Thyroid gland (tissue), 4 donors: ENCODE results near the gene GFOD1. TPM values are rescaled to one million over a fixed set of nuclear protein-coding genes. Genes with fewer than 3 reads are reported as not detected.

ENCODE experiments used
- DNase-seq, 2 donors: peaks; one replicate each; pipeline ENCODE4 v3.0.0-alpha.2; 2019
- H3K27ac ChIP-seq, 3 donors: fragments of 200-600 bp; sonication (generic); 1 replicate in 2 of 3; 2 replicates in 1 of 3; pipeline ENCODE4 v1.5.1; 2016 to 2019; ENCODE audit warnings: mild to moderate bottlenecking in 1 of 3, moderate library complexity in 1 of 3
- H3K27me3 ChIP-seq: fragments of 200-600 bp; sonication (generic); one replicate; pipeline ENCODE4 v1.5.1; 2019
- H3K36me3 ChIP-seq, 2 donors: fragments of 200-600 bp; sonication (generic); one replicate each; pipeline ENCODE4 v1.5.1; 2016 to 2019
- H3K4me1 ChIP-seq, 2 donors: fragments of 200-600 bp; sonication (generic); one replicate each; pipeline ENCODE4 v1.5.1; 2017 to 2019
- H3K4me3 ChIP-seq, 3 donors: fragments of 200-600 bp; sonication (generic); replicated peaks in 1 of 3; 1 replicate in 2 of 3; 2 replicates in 1 of 3; pipeline ENCODE4 v1.5.1; 2016; ENCODE audit warnings: mild to moderate bottlenecking in 1 of 3
- H3K9me3 ChIP-seq: fragments of 200-600 bp; sonication (generic); one replicate; pipeline ENCODE4 v1.5.1; 2017
- POLR2A ChIP-seq, 2 donors: fragments of 450-650 bp; IDR thresholded peaks; one replicate each; pipeline ENCODE4 v1.6.1; 2017; ENCODE audit warnings: antibody characterized with exemption in 2 of 2, mild to moderate bottlenecking in 2 of 2, moderate library complexity in 1 of 2
- WGBS, 2 donors: methylation state at CpG; one replicate each; pipeline ENCODE4 v1.1.5; 2017; 5-methylcytosine and 5-hydroxymethylcytosine counted together
- intact Hi-C: fragments of 100-400 bp; cut with DNase I; formaldehyde crosslinking; loops from one replicate; pipeline ENCODE4 v1.15.1; 2023
- total RNA-seq, 4 donors: library from RNA; depleted of rRNA; stranded (reverse); fragments of >200 nt; gene quantifications; one replicate each; pipeline ENCODE4 v1.2.3, GENCODE V29; 2016
- TF ChIP-seq, protein P1 (sequence below), 6 experiments: fragments of 200-600 bp in 3 of 6; fragments of 450-650 bp in 3 of 6; sonication (generic) in 3 of 6; IDR thresholded peaks; one replicate each; pipeline ENCODE4 v1.5.1; 2016 to 2019; ENCODE audit warnings: antibody characterized with exemption in 6 of 6, mild to moderate bottlenecking in 2 of 6, inconsistent platforms in 1 of 6, moderate library complexity in 1 of 6

GFOD1 gene, protein sequence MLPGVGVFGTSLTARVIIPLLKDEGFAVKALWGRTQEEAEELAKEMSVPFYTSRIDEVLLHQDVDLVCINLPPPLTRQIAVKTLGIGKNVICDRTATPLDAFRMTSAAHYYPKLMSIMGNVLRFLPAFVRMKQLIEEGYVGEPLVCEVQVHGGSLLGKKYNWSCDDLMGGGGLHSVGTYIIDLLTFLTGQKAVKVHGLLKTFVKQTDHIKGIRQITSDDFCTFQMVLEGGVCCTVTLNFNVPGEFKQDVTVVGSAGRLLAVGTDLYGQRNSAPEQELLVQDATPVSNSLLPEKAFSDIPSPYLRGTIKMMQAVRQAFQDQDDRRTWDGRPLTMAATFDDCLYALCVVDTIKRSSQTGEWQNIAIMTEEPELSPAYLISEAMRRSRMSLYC
- 10 to 100 TPM in 1 of 4 donors, 1 to 10 TPM in 3; 4.2 to 18.4 (median 8.5) TPM for total RNA-seq

DNA sequence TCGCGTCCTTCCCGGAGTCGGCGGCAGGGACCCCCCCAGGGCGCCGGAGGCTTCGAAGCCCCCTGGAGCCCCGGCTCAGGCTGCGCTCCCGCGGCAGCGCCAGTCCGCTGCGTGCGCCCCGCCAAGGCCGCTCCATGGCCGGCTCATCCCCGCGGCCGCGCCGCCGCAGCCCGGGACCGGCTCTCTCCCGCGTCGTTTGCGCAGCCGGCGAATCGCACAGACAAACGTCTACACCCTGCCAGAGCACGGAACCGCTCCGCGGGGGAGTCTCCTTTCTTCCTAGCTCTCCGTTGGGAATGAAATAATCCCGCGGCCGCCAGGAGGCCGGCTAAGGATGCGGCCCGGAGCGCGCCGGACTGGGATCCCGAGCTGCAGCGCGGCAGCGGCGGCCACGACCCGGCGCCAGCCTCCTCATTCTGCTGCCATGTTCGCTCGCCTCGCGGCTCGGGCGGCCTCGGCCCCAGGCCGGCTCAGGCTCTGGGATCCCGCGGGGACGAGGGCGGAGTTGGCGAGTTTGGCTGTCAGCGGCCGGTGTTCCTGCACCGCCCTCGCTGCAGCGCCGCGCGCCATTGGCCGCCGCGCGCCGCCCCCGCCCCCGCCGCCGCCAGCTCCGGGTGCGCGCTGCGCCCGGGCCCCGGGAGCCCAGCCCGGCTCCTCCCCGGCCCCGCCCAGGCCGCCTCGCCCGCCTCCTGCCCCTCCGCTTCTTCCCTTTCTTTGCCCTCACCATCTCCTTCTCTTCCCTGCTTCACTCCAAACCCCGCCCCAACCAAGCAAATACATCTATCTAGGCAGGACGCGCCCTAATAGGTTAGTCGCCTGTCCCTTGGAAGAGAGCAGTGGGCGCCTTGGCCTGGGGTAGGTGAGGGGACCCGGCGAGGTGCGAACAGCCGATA, at the start of gene GFOD1:
TSS of gene GFOD1 (minus strand) at position 479 of the 893 bp plus-strand sequence. CDS start 710 bp downstream, outside the sequence.
- H3K4me3 ChIP-seq: peak within 1 kb of the TSS; percentile 37 to 75 (median 69)
- TF ChIP-seq, protein P1, sequence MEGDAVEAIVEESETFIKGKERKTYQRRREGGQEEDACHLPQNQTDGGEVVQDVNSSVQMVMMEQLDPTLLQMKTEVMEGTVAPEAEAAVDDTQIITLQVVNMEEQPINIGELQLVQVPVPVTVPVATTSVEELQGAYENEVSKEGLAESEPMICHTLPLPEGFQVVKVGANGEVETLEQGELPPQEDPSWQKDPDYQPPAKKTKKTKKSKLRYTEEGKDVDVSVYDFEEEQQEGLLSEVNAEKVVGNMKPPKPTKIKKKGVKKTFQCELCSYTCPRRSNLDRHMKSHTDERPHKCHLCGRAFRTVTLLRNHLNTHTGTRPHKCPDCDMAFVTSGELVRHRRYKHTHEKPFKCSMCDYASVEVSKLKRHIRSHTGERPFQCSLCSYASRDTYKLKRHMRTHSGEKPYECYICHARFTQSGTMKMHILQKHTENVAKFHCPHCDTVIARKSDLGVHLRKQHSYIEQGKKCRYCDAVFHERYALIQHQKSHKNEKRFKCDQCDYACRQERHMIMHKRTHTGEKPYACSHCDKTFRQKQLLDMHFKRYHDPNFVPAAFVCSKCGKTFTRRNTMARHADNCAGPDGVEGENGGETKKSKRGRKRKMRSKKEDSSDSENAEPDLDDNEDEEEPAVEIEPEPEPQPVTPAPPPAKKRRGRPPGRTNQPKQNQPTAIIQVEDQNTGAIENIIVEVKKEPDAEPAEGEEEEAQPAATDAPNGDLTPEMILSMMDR (IDR thresholded peaks at IDR 0.05): peak in 3 of 6 experiments; percentile 15 to 21 (median 17)
- TF ChIP-seq POLR2A (IDR thresholded peaks at IDR 0.05): peak; percentile 22 to 87
- H3K27ac ChIP-seq: peak within 1 kb of the TSS; percentile 21 to 83 (median 83)
- intact Hi-C loops: no loop called here
- no peaks in the 10 kb centered on the region for H3K9me3 ChIP-seq
- no peaks in the 10 kb centered on the region for H3K27me3 ChIP-seq
- peaks cover 8 to 18% of the 10 kb centered on the region in 2 donors for H3K4me1 ChIP-seq
- 0 to 2% methylated on average over 17 to 35 of the region's 109 CpGs for WGBS, 2 donors
- H3K36me3 ChIP-seq: no peaks in the 10 kb centered on the region
- peak; percentile 85 to 87 for DNase-seq

DNA sequence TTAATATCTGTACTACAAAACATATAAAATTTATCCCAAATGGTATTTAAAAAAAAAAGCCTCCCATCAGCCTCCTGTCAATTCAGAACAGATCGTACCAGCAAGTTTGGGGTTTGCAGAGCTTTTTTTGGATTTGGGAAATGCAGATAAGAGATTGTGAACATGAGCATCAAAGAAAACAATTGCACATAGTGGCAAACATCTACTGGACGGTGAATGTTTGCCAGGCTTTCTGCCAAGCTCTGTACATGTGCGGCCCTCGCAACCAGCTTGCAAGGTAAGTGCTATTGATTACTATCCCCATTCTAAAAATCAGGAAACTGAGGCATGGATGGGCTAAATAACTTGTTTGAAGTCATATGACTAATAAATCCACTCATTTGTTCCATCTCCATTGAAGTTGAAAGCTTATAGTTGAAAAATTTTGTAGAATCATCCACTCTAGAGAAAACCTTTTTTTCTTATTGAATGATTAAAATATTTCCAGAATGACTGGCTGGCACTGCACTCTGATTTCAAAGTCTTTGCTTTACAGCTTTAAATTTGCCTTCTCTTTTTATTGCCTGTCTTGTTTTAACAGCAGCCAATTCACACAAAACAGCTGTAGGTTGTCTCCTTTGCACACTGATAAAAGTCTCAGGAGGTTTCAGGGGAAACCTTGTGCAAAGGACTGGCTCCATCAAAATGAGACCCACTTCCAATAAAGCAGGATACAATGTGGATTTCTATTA, 49.6 kb upstream of the GFOD1 start:
- intact Hi-C loops: no loop called here
- no peak overlapping the region for H3K4me3 ChIP-seq
- DNase-seq: no peak
- no peaks in the 10 kb centered on the region for H3K9me3 ChIP-seq
- no peak overlapping the region for H3K27ac ChIP-seq
- H3K36me3 ChIP-seq: no peaks in the 10 kb centered on the region
- 90 to 91% methylated on average over 4 of the region's 4 CpGs for WGBS, 2 donors
- TF ChIP-seq, protein P1 (IDR thresholded peaks at IDR 0.05): no peak
- TF ChIP-seq POLR2A (IDR thresholded peaks at IDR 0.05): no peak
- H3K4me1 ChIP-seq: no peaks in the 10 kb centered on the region
- H3K27me3 ChIP-seq: no peaks in the 10 kb centered on the region

DNA sequence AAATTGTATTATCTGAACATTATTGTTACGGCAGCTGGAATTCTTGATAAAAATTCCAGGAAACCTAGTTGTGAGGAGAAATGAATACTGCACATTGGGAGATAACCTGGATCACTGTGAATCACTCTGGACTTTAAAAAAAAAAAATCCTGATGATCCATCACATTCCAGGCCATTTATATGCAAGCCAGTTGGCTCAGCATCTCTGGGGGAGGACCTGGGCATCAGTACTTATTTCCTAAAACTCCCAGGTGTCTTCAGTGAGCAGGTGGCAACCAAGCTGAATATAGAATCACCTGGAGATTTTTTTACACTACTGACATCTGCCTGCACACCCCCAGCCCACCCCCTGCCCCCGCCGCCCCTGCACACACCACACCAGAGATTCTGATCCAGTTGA, 47.9 kb upstream of the GFOD1 start:
- intact Hi-C loops: no loop called here
- no peaks in the 10 kb centered on the region for H3K9me3 ChIP-seq
- 94 to 98% methylated on average over 3 of the region's 3 CpGs for WGBS, 2 donors
- no peaks in the 10 kb centered on the region for H3K36me3 ChIP-seq
- no peaks in the 10 kb centered on the region for H3K4me1 ChIP-seq
- no peak for TF ChIP-seq POLR2A (IDR thresholded peaks at IDR 0.05)
- TF ChIP-seq, protein P1 (IDR thresholded peaks at IDR 0.05): no peak
- DNase-seq: no peak
- no peak overlapping the region for H3K27ac ChIP-seq
- H3K4me3 ChIP-seq: no peak overlapping the region
- no peaks in the 10 kb centered on the region for H3K27me3 ChIP-seq

DNA sequence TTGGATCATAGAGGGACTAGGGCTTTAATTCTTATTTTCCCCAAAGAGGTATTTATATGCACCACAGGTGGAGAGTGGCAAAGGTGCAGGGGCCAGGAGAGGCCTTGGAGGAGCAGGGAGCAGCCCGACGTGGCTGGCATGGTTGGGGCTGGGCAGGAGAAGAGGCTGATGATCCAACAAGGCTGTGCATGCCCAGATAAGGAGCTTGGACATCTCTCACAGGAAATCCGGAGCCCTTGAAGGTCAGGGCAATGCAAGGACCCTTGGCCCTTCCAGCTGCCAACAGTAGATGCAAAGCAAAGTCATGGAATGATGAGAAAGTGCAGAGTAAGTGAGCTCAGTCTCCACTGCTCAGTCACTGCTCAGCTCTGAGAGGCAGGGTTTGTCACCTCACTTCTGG, 47.1 kb upstream of the GFOD1 start:
- no peaks in the 10 kb centered on the region for H3K27me3 ChIP-seq
- no peak overlapping the region for H3K4me3 ChIP-seq
- TF ChIP-seq POLR2A (IDR thresholded peaks at IDR 0.05): no peak
- TF ChIP-seq, protein P1 (IDR thresholded peaks at IDR 0.05): no peak
- WGBS, 2 donors: 74 to 80% methylated on average over 3 of the region's 3 CpGs
- no peak overlapping the region for H3K27ac ChIP-seq
- intact Hi-C loops: no loop called here
- no peaks in the 10 kb centered on the region for H3K9me3 ChIP-seq
- DNase-seq: no peak
- H3K4me1 ChIP-seq: no peaks in the 10 kb centered on the region
- H3K36me3 ChIP-seq: no peaks in the 10 kb centered on the region
